H1 (cell line): ENCODE measurements around the gene SORL1-AS1.
A peak's percentile ranks its signal among the peaks of the same experiment; 100 is the strongest.

Experiments
- CTCF ChIA-PET: fragments of 300-600 bp; sonication (Branson Sonifier 250); formaldehyde crosslinking; loops from one replicate; lab custom pipeline; 2021; ENCODE audit not compliant: partially characterized antibody; lab: Charles Lee
- POLR2A ChIA-PET: fragments of 300-600 bp; sonication (Branson Sonifier 250); formaldehyde crosslinking; loops from one replicate; lab custom pipeline; 2021; ENCODE audit warnings: inconsistent platforms; ENCODE audit not compliant: partially characterized antibody; lab: Charles Lee
- DNase-seq, 2 experiments: peaks; one replicate each; pipeline versions ENCODE4 v3.0.0 to v3.0.0-alpha.2; 2010 to 2022; ENCODE audit warnings: low spot score in 2 of 2, low read depth in 1 of 2, mixed read lengths in 1 of 2
- FAIRE-seq: peaks from 2 replicates; lab custom pipeline; 2011; peaks lifted over from hg19 to GRCh38; lab: Jason Lieb, UNC
- H2AFZ ChIP-seq: 2 replicates; pipeline ENCODE4 v1.8.1; 2012; ENCODE audit warnings: low read length, inconsistent platforms
- H2AK5ac ChIP-seq: 2 replicates; pipeline ENCODE4 v1.6.1; 2013; ENCODE audit warnings: low read depth, low read length
- H2BK120ac ChIP-seq: replicated peaks from 2 replicates; pipeline ENCODE3; 2013; ENCODE audit warnings: low read depth, low read length, inconsistent platforms
- H2BK12ac ChIP-seq: 2 replicates; pipeline ENCODE4 v1.6.1; 2013; ENCODE audit warnings: low read depth, low read length
- H2BK15ac ChIP-seq: 2 replicates; pipeline ENCODE4 v1.6.1; 2013; ENCODE audit warnings: low read length
- H2BK20ac ChIP-seq: 2 replicates; pipeline ENCODE4 v1.6.1; 2013; ENCODE audit warnings: low read length
- H2BK5ac ChIP-seq: 2 replicates; pipeline ENCODE4 v1.6.1; 2013; ENCODE audit warnings: low read depth, low read length
- H3K14ac ChIP-seq: 2 replicates; pipeline ENCODE4 v1.6.1; 2013; ENCODE audit warnings: inconsistent platforms; ENCODE audit not compliant: insufficient read length
- H3K18ac ChIP-seq: 2 replicates; pipeline ENCODE4 v1.6.1; 2013; ENCODE audit warnings: low read length; ENCODE audit errors: extremely low read depth
- H3K23ac ChIP-seq: 2 replicates; pipeline ENCODE4 v1.6.1; 2013; ENCODE audit warnings: inconsistent platforms; ENCODE audit not compliant: insufficient read length
- H3K23me2 ChIP-seq: 2 replicates; pipeline ENCODE4 v1.6.1; 2013; ENCODE audit warnings: low read depth, low read length
- H3K27ac ChIP-seq: 2 replicates; pipeline ENCODE4 v1.6.1; 2011; ENCODE audit warnings: low read depth, low read length, inconsistent platforms
- H3K27me3 ChIP-seq, 4 experiments: replicated peaks in 1 of 4; 1 replicate in 1 of 4; 2 replicates in 3 of 4; pipeline versions ENCODE4 v1.6.1 to v1.8.1; 2011 to 2013; ENCODE audit warnings: low read length in 3 of 4, mild to moderate bottlenecking in 3 of 4, inconsistent platforms in 2 of 4, mixed read lengths in 2 of 4, moderate library complexity in 1 of 4; ENCODE audit not compliant: control insufficient read depth in 3 of 4, insufficient read depth in 3 of 4; ENCODE audit errors: extremely low read depth in 1 of 4
- H3K36me3 ChIP-seq, 4 experiments: 2 replicates each; pipeline versions ENCODE4 v1.6.1 to v1.8.1; 2011 to 2013; ENCODE audit warnings: mild to moderate bottlenecking in 4 of 4, low read length in 3 of 4, moderate library complexity in 2 of 4, control low read depth in 1 of 4, inconsistent platforms in 1 of 4; ENCODE audit not compliant: insufficient read depth in 4 of 4, control insufficient read depth in 2 of 4
- H3K4ac ChIP-seq: replicated peaks from 2 replicates; pipeline ENCODE3; 2013; ENCODE audit warnings: low read length, low read depth, mixed read lengths, inconsistent platforms; ENCODE audit not compliant: insufficient read length
- H3K4me1 ChIP-seq, 4 experiments: replicated peaks in 1 of 4; 1 replicate in 1 of 4; 2 replicates in 3 of 4; pipeline versions ENCODE4 v1.6.1 to v1.8.1; 2011 to 2013; ENCODE audit warnings: low read length in 3 of 4, inconsistent platforms in 2 of 4, mixed read lengths in 1 of 4; ENCODE audit not compliant: insufficient read depth in 4 of 4, control insufficient read depth in 3 of 4
- H3K4me2 ChIP-seq, 2 experiments: 2 replicates each; pipeline versions ENCODE4 v1.6.1 to v1.8.1; 2011 to 2013; ENCODE audit warnings: low read depth in 2 of 2, low read length in 2 of 2, control low read depth in 1 of 2, inconsistent platforms in 1 of 2, mild to moderate bottlenecking in 1 of 2; ENCODE audit not compliant: insufficient read depth in 1 of 2
- H3K4me3 ChIP-seq, 4 experiments: fragments of 200-600, 300-600 bp in 1 of 4; sonication (generic), shearing (Covaris generic), sonication (Bioruptor Twin) in 1 of 4; 2 replicates each; pipeline versions ENCODE4 v1.5.1 to v1.8.1; 2011 to 2016; ENCODE audit warnings: low read length in 4 of 4, low read depth in 3 of 4, control low read depth in 2 of 4, inconsistent platforms in 2 of 4, mild to moderate bottlenecking in 2 of 4, mixed read lengths in 1 of 4, moderate library complexity in 1 of 4; ENCODE audit not compliant: insufficient read depth in 2 of 4; ENCODE audit errors: extremely low read depth in 1 of 4
- H3K56ac ChIP-seq: replicated peaks from 2 replicates; pipeline ENCODE3; 2013; ENCODE audit warnings: low read depth, mild to moderate bottlenecking, mixed read lengths, low read length, inconsistent platforms; ENCODE audit not compliant: insufficient read length
- H3K79me1 ChIP-seq: 2 replicates; pipeline ENCODE4 v1.6.1; 2013; ENCODE audit warnings: low read depth, low read length, control low read depth
- H3K79me2 ChIP-seq, 2 experiments: 2 replicates each; pipeline versions ENCODE4 v1.6.1 to v1.8.1; 2012 to 2013; ENCODE audit warnings: low read length in 2 of 2, mild to moderate bottlenecking in 2 of 2, inconsistent platforms in 1 of 2; ENCODE audit not compliant: insufficient read depth in 2 of 2, control insufficient read depth in 1 of 2
- H3K9ac ChIP-seq, 4 experiments: replicated peaks in 1 of 4; 1 replicate in 1 of 4; 2 replicates in 3 of 4; pipeline versions ENCODE4 v1.6.1 to v1.8.1; 2011 to 2013; ENCODE audit warnings: low read depth in 3 of 4, low read length in 3 of 4, control low read depth in 2 of 4, mild to moderate bottlenecking in 2 of 4, moderate library complexity in 2 of 4, inconsistent platforms in 1 of 4; ENCODE audit errors: extremely low read depth in 1 of 4
- H3K9me3 ChIP-seq, 2 experiments: 2 replicates each; pipeline versions ENCODE4 v1.6.1 to v1.8.1; 2012 to 2013; ENCODE audit warnings: mild to moderate bottlenecking in 2 of 2, moderate library complexity in 2 of 2, control low read depth in 1 of 2, inconsistent platforms in 1 of 2, low read depth in 1 of 2, low read length in 1 of 2, mixed read lengths in 1 of 2; ENCODE audit not compliant: insufficient read depth in 2 of 2
- H4K20me1 ChIP-seq, 2 experiments: replicated peaks in 1 of 2; 2 replicates each; pipeline versions ENCODE3 to v1.8.1; 2011 to 2013; ENCODE audit warnings: inconsistent platforms in 2 of 2, low read length in 2 of 2, mild to moderate bottlenecking in 1 of 2; ENCODE audit not compliant: insufficient read depth in 2 of 2, control insufficient read depth in 1 of 2
- H4K5ac ChIP-seq: 2 replicates; pipeline ENCODE4 v1.6.1; 2013; ENCODE audit warnings: low read length, low read depth, mixed read lengths, inconsistent platforms; ENCODE audit not compliant: insufficient read length
- H4K8ac ChIP-seq: 2 replicates; pipeline ENCODE4 v1.8.0; 2013; ENCODE audit warnings: mild to moderate bottlenecking, moderate library complexity, low read length, inconsistent platforms; ENCODE audit not compliant: insufficient read depth; ENCODE audit errors: extremely low read depth
- H4K91ac ChIP-seq: replicated peaks from 2 replicates; pipeline ENCODE3; 2013; ENCODE audit warnings: low read length, mixed read lengths, inconsistent platforms; ENCODE audit not compliant: insufficient read length
- BACH1 ChIP-seq: IDR thresholded peaks from 2 replicates; pipeline ENCODE4 v1.6.1; 2012; ENCODE audit warnings: low read length, improper control_type of control experiment
- BCL11A ChIP-seq, 2 experiments: IDR thresholded peaks; one replicate each; pipeline ENCODE4 v1.6.1; 2011; ENCODE audit warnings: low read depth in 2 of 2, low read length in 2 of 2, mild to moderate bottlenecking in 2 of 2
- CBX5 ChIP-seq: fragments of 300-800, 300-1000 bp; sonication (generic); IDR thresholded peaks from 2 replicates; pipeline ENCODE4 v1.7.1; 2016; ENCODE audit warnings: antibody characterized with exemption, low read length, low read depth
- CREB1 ChIP-seq: IDR thresholded peaks from 2 replicates; pipeline ENCODE4 v1.6.1; 2012; ENCODE audit warnings: inconsistent platforms
- FOSL1 ChIP-seq: IDR thresholded peaks from 2 replicates; pipeline ENCODE4 v1.6.1; 2011; ENCODE audit warnings: mild to moderate bottlenecking, low read depth, low read length, moderate library complexity; ENCODE audit not compliant: insufficient read depth
- KDM4A ChIP-seq: IDR thresholded peaks from one replicate; pipeline ENCODE4 v1.7.1; 2012; ENCODE audit warnings: low read depth, mild to moderate bottlenecking, moderate library complexity, low read length, inconsistent platforms; ENCODE audit not compliant: severe bottlenecking
- MAX ChIP-seq: IDR thresholded peaks from 2 replicates; pipeline ENCODE4 v1.6.1; 2012; ENCODE audit warnings: inconsistent platforms
- SAP30 ChIP-seq: fragments of 300-600 bp; sonication (generic); IDR thresholded peaks from 2 replicates; pipeline ENCODE4 v1.7.1; 2012; ENCODE audit warnings: low read length, moderate library complexity, mild to moderate bottlenecking, inconsistent platforms; ENCODE audit not compliant: insufficient read depth, insufficient replicate concordance
- SIX5 ChIP-seq: IDR thresholded peaks from 2 replicates; pipeline ENCODE4 v1.6.1; 2011; ENCODE audit warnings: mild to moderate bottlenecking, low read depth, low read length
- SP4 ChIP-seq: IDR thresholded peaks from 2 replicates; pipeline ENCODE4 v1.6.1; 2012; ENCODE audit warnings: low read length, inconsistent platforms
- TEAD4 ChIP-seq: IDR thresholded peaks from 2 replicates; pipeline ENCODE4 v1.6.1; 2012; ENCODE audit warnings: low read depth, low read length, inconsistent platforms, mixed read lengths
- USF2 ChIP-seq: IDR thresholded peaks from 2 replicates; pipeline ENCODE4 v1.6.1; 2011; ENCODE audit warnings: low read length, improper control_type of control experiment
- ZNF274 ChIP-seq: IDR thresholded peaks from 2 replicates; pipeline ENCODE4 v1.7.0; 2012; ENCODE audit warnings: low read length, borderline replicate concordance; ENCODE audit errors: extremely low read depth
- WGBS, 2 experiments: shearing (Covaris generic) in 1 of 2; methylation state at CpG; one replicate each; pipeline versions ENCODE4 v1.1.6 to v1.1.7; 2013 to 2015; ENCODE audit warnings: low lambda C conversion rate in 2 of 2, mixed read lengths in 2 of 2, inconsistent platforms in 1 of 2, low coverage in 1 of 2, missing lambda C conversion rate in 1 of 2; ENCODE audit not compliant: insufficient replicate concordance in 2 of 2, insufficient coverage in 1 of 2, insufficient read length in 1 of 2; ENCODE audit errors: extremely low coverage in 1 of 2, missing lambda C conversion rate in 1 of 2; 5-methylcytosine and 5-hydroxymethylcytosine counted together

Gene SORL1-AS1

GRCh38 chr11:121460941-121461514, 8.3 kb upstream of the SORL1-AS1 start:
- Histone ChIP-seq H2AK5ac (no peak overlapping the region), H2BK5ac (no peak overlapping the region), H3K4me3 (peak overlapping the region in 1 of 4 experiments; percentile 4; a peak in 1 of 8 replicates), H3K9ac (no peak overlapping the region), H2BK12ac (no peak overlapping the region), H3K23me2 (no peaks in the 10 kb centered on the region), H3K79me1 (peaks cover 26% of the 10 kb centered on the region), H3K4me2 (no peak overlapping the region), H3K4ac (no peak overlapping the region), H3K9me3 (no peaks in the 10 kb centered on the region), H2BK120ac (no peak overlapping the region), H4K5ac (no peak overlapping the region), H4K8ac (no peak overlapping the region), H3K79me2 (peaks cover 18 to 95% of the 10 kb centered on the region in 2 experiments), H2BK15ac (no peak overlapping the region), H3K56ac (no peak overlapping the region), H2BK20ac (no peak overlapping the region), H3K27me3 (no peaks in the 10 kb centered on the region), H3K23ac (no peak overlapping the region), H3K18ac (no peak overlapping the region), H3K36me3 (no peaks in the 10 kb centered on the region; a peak in 1 of 8 replicates), H4K91ac (no peak overlapping the region), H2AFZ (no peak overlapping the region), H3K27ac (no peak overlapping the region), H3K14ac (no peak overlapping the region), H4K20me1 (peaks cover 0 to 2% of the 10 kb centered on the region in 2 experiments), H3K4me1 (peaks cover 18 to 36% (median 29%) of the 10 kb centered on the region in 4 experiments)
- FAIRE-seq = no peak
- DNase-seq = no peak
- ChIA-PET CTCF (interaction anchor here (0.8 to 2.0 kb wide), 5 partner anchors 9 to 82 kb away, joined by 3 to 4 read pairs (median 4); no protein-coding TSS in a partner anchor), POLR2A (interaction anchor here (0.6 to 2.7 kb wide), 3 partner anchors 9 to 85 kb away, joined by 3 to 11 read pairs (median 6); partner anchors contain the start of genes SORL1 and SORL1-AS1)
- WGBS, 2 experiments = 85% methylated on average over 4 of the region's 4 CpGs; no CpG with 5 or more reads in 1 of the 2 experiments
- TF ChIP-seq SAP30 (no peak), MAX (no peak), TEAD4 (no peak), KDM4A (no peak), CREB1 (no peak), USF2 (no peak), SIX5 (no peak), FOSL1 (no peak), BACH1 (no peak), CBX5 (no peak), BCL11A (IDR thresholded peaks at IDR 0.05; ENCODE audit: low read depth in 2 of 2, low read length in 2 of 2) (no peak), SP4 (no peak), ZNF274 (no peak)
